GM18517 (cell line): ENCODE data around the gene PTPRC.
A peak's percentile ranks its signal among the peaks of the same experiment; 100 is the strongest.

ENCODE experiments used
- ATAC-seq: cut with Tn5 transposase; IDR thresholded peaks from one replicate; pipeline ENCODE4 v1.9.1; 2021; ENCODE audit warnings: mild to moderate bottlenecking, moderate library complexity; ENCODE audit not compliant: unreplicated experiment

The PTPRC gene

DNA sequence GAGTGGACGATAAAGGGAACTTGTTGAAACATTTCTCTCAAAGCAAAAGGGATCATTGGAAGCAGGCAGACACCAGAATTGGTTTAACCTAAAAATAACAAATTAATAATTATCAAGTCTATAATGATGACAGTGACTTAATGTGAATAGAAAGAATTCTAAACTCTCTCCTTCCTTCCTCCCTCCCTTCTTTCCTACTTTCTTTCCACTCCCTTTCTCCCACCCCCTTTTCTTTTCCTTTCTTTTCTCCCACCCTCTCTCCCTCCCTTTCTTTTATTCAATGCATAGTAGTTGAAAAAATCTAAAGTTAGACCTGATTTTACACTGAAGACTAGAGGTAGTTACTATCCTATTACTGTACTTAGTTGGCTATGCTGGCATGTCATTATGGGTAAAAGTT, 55.7 kb downstream of the PTPRC start:
- no peak for ATAC-seq

GRCh38 chr1:198696211-198696610, 57.4 kb downstream of the PTPRC start:
- no peak for ATAC-seq

DNA sequence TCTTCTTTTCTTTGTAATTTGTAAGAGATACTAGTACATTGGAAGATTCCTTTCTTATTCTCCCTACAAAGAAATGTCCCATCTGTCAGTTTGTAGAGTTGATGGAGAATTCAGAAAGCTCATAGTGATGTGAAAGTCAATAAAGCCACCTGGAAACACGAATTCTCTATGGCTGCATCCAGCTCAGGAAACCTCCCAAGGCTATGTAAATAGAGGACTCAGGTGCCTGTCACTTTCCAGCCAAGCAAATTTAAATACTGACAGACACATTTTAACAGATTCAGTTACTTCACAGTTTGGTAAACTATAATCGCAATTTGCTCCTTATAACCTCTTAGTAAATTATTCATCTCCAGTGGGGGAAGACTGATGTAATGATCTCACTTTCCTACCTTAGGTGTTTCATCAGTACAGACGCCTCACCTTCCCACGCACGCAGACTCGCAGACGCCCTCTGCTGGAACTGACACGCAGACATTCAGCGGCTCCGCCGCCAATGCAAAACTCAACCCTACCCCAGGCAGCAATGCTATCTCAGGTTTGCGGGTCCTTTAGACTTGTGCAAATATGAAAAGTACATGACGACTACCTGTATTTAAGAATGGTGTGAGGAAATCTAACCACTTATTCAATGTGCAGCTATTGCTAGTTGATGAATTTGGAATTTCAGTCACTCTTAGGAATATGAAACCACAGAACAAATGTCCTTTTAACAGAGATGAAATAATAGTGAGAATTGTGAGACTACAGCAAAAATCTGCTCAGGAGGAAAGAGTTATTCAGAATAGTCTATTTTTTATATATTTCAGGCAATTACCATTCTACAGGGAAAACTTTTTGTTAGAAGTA, 60.6 kb downstream of the PTPRC start:
- ATAC-seq, result no peak

DNA sequence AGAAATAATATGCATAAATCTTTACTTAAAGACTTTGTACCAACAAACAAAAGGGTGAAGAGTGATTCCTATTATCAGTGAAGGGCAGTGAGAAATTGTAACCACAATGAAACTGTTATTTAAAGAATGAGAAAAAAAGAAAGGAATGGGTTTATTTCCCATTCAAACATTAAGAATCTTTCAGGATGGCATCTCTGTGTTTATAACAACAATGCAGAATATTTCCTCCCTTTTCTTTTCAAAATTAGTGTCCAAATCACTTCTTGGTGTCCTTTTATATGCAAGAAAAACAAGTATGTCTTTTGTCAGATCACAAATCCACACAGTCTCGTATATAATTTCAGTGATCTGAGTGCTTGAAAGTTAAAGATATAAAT, 61.2 kb downstream of the PTPRC start:
- no peak for ATAC-seq

DNA sequence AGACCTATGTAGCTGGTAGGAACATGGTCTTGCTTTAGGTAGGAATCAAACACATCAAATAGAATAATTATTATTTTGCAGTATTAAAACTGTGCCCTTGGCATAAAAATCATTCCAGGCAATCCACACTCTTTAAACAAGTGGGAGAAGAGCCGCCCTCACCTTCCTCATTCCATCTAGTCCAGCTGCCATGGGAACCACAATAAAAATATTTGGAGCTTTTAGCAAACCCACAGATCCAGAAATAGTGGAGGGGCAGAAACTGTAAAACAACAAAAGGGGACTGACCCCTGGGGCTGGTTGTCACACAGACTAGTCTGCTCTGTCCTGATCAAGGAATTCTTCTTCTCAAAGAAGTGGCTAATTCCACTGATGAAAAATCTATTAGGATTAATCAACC, 61.6 kb downstream of the PTPRC start:
- no peak for ATAC-seq

DNA sequence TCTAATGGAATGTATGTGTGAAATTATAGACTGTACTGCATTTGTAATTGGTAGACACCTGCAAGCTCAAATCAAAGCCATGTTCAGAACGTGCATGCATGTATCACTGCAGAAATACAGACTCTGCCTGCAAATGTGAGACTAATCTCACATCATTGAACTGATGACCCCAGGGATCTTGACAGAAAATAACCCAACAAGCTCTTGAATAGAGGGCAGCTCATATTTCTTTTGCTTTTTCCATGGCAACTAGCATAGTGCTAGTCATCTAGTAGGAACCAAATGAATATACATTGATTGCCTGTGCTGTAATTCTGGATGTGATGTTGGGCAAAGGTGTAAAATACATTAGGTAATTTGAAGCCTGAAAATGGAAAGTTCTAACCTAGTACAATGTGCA, 62.4 kb downstream of the PTPRC start:
- ATAC-seq, result no peak

- ATAC-seq, result no peak
Observed at GRCh38 chr1:198701766-198702539, 63.1 kb downstream of the PTPRC start.

DNA sequence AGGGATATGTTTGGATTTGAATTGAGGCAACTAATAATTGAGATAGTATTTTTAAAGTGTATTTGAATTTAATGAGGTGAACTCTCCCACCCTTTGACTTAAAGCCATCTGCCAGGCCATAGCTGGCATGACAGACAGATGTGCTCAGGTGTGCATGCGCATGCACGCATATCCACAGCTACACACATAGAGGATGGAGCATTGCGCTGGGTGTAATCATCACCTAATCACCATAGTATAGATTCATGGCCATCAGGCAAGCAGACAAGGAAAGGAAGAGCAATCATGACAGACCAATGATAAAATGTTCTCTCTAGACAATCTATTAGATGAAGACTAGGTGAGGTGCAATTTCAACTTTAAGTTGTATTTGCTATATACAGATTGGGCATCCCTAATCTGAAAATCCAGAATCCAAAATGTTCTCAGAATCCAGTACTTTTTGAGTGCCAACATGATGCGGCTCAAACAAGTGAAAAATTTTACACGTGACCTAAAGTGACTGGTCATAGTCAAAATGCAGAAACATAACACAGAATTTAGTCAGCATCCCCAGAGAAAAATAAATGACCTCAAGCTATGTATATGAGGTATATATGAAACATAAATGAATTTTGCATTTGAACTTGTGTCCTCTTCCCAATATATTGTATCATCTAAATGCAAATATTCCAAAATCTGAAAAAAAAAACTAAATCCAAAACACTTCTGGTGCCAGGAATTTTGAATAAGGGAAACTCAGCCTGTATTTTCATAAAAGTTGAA, 70.1 kb downstream of the PTPRC start:
- no peak for ATAC-seq

- ATAC-seq, result no peak
Observed at GRCh38 chr1:198711837-198712236, 73.0 kb downstream of the PTPRC start.

DNA sequence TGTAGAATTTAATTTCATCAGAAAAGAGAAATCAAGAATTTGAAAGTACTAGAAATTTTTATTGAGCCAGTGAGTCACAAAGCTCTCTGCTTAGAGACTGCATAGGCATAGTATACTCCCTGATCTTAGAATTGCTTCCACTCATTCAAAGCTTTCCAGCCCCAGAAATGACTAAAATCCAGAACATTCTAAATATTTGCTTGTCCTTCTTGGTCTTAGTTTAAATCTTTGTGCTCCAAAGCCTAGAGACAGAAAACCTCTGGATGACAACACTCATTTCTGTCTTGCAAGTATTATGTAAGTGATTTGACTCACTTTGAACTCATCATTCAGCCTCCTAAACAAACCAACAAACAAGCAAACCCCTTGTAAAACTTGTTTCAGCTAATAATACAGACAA, 74.2 kb downstream of the PTPRC start:
- ATAC-seq, result no peak

DNA sequence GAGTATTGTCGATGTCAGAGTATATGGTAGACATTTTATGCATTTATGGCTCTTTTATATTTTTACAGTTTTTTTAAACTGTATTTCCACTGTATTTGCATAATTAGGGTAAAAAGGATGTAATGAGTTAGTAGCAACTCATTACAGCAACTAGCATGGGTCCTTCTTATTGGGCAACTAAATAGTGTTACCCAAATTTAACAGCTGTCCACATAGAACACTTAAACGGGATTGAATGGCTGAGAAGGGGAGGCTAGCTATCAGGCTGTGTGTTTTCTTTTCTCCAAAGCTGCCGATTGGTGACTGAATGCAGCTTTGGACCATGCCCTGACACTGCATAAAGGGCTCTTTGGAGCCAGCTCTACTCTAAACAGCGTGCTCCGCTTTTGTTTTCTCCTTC, 75.4 kb downstream of the PTPRC start:
- ATAC-seq, result no peak

DNA sequence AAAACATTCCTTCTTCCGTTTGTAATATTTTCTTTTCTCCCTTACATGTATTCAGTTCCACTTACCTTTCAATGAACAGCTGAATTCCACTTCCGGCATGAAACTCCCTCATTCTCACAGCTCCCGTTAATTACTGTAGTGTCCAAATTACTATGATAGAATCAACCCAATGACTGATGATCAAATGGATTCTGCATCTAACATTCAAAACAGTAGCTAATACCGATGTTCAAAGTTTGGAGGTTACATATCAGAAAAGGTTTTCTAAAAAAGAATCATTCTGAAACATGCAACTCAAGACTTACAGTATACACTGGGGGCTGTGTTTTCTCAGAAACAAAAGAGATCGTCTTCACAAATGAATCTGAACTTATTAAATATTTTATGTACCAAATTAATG, 77.2 kb downstream of the PTPRC start:
- no peak for ATAC-seq

GRCh38 chr1:198717510-198717909, 78.7 kb downstream of the PTPRC start:
- ATAC-seq, result no peak

GRCh38 chr1:198723127-198723526, 84.3 kb downstream of the PTPRC start:
- no peak for ATAC-seq

DNA sequence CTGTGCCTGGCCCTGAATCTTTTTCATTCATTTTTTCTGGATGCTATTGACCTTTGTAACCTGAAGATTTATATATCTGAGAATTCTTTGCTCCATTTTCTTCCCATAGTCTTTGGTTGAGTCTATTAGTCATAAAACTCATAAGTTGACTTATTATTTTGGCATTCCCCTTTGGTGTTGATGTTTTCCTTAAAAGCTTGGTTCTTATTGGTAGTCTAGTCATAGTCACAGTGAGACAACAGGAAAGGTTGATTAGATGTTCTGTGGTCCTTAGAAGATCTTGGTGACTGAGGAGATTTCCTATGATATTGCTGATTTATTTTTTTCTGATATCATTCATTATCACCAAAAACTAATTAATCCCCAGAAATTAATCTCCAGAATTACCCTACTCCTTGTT, 86.2 kb downstream of the PTPRC start:
- no peak for ATAC-seq

DNA sequence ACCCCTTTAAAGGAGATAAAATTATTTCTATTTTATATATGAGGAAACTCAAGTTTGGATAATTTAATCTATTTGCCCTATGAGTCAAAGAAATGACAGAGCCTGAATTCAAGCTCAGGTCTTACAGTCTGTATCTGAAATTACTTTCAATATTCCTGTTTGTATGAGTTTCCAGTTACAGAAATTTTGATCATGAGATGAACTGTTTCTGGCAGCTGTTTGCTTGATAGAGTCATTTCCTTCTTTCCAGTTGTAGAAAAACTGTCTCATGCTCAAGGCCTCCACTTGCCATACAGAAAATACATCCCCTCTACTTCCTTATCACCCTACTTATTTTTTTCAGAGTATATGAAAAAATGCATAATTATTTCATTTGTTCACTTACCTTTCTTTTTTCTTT, 87.6 kb downstream of the PTPRC start:
- ATAC-seq, result no peak

DNA sequence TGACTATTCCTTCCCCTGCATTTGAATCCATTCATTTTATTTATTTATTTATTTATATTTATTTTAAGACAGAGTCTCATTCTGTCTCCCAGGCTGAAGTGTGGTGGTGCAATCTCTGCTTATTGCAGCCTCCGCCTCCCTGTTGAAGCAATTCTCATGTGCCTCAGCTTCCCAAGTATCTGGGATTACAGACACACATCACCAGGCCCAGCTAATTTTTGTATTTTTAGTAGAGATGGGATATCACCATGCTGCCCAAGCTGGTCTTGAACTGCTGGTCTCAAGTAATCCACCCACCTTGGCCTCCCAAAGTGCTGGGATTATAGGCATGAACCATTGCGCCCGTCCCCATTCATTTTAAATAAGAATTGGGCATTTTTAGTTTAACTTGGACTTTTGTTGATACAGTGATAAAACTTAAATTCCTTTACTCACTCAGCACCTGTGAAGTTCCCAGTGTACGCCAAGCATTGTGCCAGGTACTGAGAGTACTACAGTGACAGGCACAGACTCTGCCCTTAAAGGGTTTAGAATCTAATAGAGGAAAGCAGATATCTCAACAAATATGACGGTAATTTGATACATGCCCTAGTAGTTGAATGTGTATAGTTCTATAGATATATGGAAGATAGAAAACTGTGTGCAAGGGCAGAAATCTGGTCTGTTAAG, 90.5 kb downstream of the PTPRC start:
- ATAC-seq, result no peak

- ATAC-seq, result no peak
Observed at GRCh38 chr1:198730952-198731351, 92.1 kb downstream of the PTPRC start.

- peak; percentile 88 for ATAC-seq
Observed at GRCh38 chr1:198734323-198735008, 95.6 kb downstream of the PTPRC start.

DNA sequence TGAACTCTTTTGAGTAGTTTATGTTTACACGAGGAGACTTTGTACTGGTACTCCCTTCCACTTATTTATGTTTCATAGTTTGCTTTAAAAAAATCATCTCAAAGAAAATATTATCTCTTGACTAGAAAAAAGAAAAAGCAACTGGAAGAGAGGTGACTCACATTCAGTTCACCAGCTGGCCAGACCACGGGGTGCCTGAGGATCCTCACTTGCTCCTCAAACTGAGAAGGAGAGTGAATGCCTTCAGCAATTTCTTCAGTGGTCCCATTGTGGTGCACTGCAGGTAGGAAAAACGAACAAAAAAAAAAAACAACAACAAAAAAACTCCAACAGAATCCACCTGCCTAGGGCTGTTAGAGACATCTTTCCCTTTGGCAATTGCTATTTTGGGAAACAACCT, 102.9 kb downstream of the PTPRC start:
- ATAC-seq, result no peak
